Measurements from ENCODE around the gene SLC25A18. TPM values are rescaled to one million over a fixed set of nuclear protein-coding genes. Genes with fewer than 3 reads are reported as not detected.

SLC25A18 gene
- total RNA-seq, 4 donors from 2014 or later = 0.23 to 0.76 TPM; not detected in 2

- Histone ChIP-seq H3K27me3 (peaks cover 0 to 3% (median 0%) of the 10 kb centered on the region in 4 donors), H3K36me3 (no peaks in the 10 kb centered on the region), H3K27ac (no peak overlapping the region), H3K9me3 (no peaks in the 10 kb centered on the region), H3K4me1 (no peaks in the 10 kb centered on the region), H3K4me3 (no peak overlapping the region)
- 84% methylated on average over 10 of the region's 10 CpGs for WGBS, 2 donors
- intact Hi-C loops (cut with DNase I) = no loop called here
- DNase-seq = no peak
- TF ChIP-seq CTCF (IDR thresholded peaks at IDR 0.05) (no peak), POLR2A (IDR thresholded peaks at IDR 0.05) (no peak)
These were observed 39.4 kb upstream of the SLC25A18 start for GRCh38 chr22:17523925-17524324.

GRCh38 chr22:17536269-17536668 lies 27.0 kb upstream of the SLC25A18 start:
- Histone ChIP-seq H3K27ac (no peak overlapping the region), H3K9me3 (no peaks in the 10 kb centered on the region), H3K36me3 (no peaks in the 10 kb centered on the region), H3K27me3 (no peaks in the 10 kb centered on the region), H3K4me3 (no peak overlapping the region), H3K4me1 (peaks cover 0 to 5% (median 0%) of the 10 kb centered on the region in 3 donors)
- intact Hi-C loops (cut with DNase I) = no loop called here
- 25 to 47% methylated on average over 5 of the region's 5 CpGs for WGBS, 2 donors
- TF ChIP-seq CTCF (IDR thresholded peaks at IDR 0.05) = no peak
- no peak for TF ChIP-seq POLR2A (IDR thresholded peaks at IDR 0.05)
- no peak for DNase-seq

GRCh38 chr22:17537155-17537554 lies 26.1 kb upstream of the SLC25A18 start:
- no peak overlapping the region for H3K27ac ChIP-seq
- H3K4me3 ChIP-seq = no peak overlapping the region
- 88 to 97% methylated on average over 2 of the region's 2 CpGs for WGBS, 2 donors
- no peak for TF ChIP-seq POLR2A (IDR thresholded peaks at IDR 0.05)
- TF ChIP-seq CTCF (IDR thresholded peaks at IDR 0.05) = no peak
- no peak for DNase-seq
- H3K9me3 ChIP-seq = no peaks in the 10 kb centered on the region
- no peaks in the 10 kb centered on the region for H3K36me3 ChIP-seq
- intact Hi-C loops (cut with DNase I) = no loop called here
- H3K27me3 ChIP-seq = no peaks in the 10 kb centered on the region
- peaks cover 0 to 5% (median 0%) of the 10 kb centered on the region in 3 donors for H3K4me1 ChIP-seq

- TF ChIP-seq POLR2A (IDR thresholded peaks at IDR 0.05) = no peak
- no peak for TF ChIP-seq CTCF (IDR thresholded peaks at IDR 0.05)
- 82 to 85% methylated on average over 5 to 15 of the region's 15 CpGs for WGBS, 2 donors
- no peaks in the 10 kb centered on the region for H3K36me3 ChIP-seq
- H3K4me3 ChIP-seq = no peak overlapping the region
- no peaks in the 10 kb centered on the region for H3K9me3 ChIP-seq
- H3K27me3 ChIP-seq = no peaks in the 10 kb centered on the region
- intact Hi-C loops (cut with DNase I) = no loop called here
- peaks cover 0 to 5% (median 0%) of the 10 kb centered on the region in 3 donors for H3K4me1 ChIP-seq
- no peak overlapping the region for H3K27ac ChIP-seq
- no peak for DNase-seq
These were observed 22.8 kb upstream of the SLC25A18 start for GRCh38 chr22:17540481-17540880.

DNA sequence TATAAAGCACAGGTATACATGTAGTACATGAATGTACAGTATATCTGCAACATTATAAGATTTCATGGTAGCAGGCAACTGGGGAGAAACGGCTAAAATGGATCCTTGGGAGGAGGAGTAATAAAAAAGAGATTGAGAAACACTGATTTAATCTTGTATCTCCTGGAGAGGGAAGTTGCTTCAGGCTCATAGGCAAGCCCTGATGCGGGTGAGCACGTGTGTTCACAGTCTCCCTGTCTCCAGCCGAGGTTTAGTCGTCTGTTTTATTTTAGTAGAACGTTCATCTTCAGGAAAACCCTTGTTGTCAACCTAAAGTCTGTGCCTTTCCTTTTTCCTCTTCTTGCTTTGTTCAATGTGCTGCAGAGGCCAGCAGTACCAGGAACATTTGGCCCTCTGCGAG lies 21.8 kb upstream of the SLC25A18 start:
- TF ChIP-seq CTCF (IDR thresholded peaks at IDR 0.05) (no peak), POLR2A (IDR thresholded peaks at IDR 0.05) (no peak)
- H3K27ac ChIP-seq = no peak overlapping the region
- WGBS, 2 donors = 72 to 77% methylated on average over 7 of the region's 7 CpGs
- H3K4me3 ChIP-seq = no peak overlapping the region
- H3K4me1 ChIP-seq = no peaks in the 10 kb centered on the region
- no peaks in the 10 kb centered on the region for H3K36me3 ChIP-seq
- intact Hi-C loops (cut with DNase I) = no loop called here
- no peak for DNase-seq
- no peaks in the 10 kb centered on the region for H3K9me3 ChIP-seq
- no peaks in the 10 kb centered on the region for H3K27me3 ChIP-seq

Data from esophagus squamous epithelium (tissue), 5 donors.